B cell (primary cell): ENCODE measurements around the gene DAAM2.

Experiments
- EZH2 ChIP-seq: IDR thresholded peaks from 2 replicates; pipeline ENCODE4 v1.6.1; 2012; ENCODE audit warnings: borderline replicate concordance, low read depth, mild to moderate bottlenecking, moderate library complexity, low read length; ENCODE audit not compliant: insufficient read depth, poor library complexity, severe bottlenecking
- TF ChIP-seq, protein P1 (sequence below): fragments of 200-600 bp; IDR thresholded peaks from one replicate; pipeline ENCODE4 v1.8.0; 2022; ENCODE audit warnings: antibody characterized with exemption, mild to moderate bottlenecking

DNA sequence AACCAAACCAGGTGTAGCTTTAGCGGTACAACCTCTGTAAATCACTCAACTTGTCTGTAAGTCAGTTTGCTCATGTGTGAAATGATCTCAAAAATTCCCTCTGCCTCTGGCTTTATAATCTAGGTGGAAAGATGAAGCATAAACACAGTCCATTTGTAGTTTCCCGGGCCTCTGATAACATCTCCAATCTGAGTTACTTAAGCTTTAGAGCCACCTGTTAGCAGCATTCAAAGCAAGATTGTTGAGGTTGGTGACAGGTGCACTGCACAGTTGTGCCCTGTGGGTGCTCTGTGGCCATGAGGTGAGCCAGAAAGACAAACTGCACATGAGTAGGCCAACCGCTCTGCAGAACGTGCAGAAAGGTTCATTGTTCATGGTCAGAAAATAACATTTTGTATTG lies 88.4 kb downstream of the DAAM2 start:
- TF ChIP-seq, protein P1, sequence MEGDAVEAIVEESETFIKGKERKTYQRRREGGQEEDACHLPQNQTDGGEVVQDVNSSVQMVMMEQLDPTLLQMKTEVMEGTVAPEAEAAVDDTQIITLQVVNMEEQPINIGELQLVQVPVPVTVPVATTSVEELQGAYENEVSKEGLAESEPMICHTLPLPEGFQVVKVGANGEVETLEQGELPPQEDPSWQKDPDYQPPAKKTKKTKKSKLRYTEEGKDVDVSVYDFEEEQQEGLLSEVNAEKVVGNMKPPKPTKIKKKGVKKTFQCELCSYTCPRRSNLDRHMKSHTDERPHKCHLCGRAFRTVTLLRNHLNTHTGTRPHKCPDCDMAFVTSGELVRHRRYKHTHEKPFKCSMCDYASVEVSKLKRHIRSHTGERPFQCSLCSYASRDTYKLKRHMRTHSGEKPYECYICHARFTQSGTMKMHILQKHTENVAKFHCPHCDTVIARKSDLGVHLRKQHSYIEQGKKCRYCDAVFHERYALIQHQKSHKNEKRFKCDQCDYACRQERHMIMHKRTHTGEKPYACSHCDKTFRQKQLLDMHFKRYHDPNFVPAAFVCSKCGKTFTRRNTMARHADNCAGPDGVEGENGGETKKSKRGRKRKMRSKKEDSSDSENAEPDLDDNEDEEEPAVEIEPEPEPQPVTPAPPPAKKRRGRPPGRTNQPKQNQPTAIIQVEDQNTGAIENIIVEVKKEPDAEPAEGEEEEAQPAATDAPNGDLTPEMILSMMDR = no peak
- TF ChIP-seq EZH2 = no peak
